ENCODE measurements around the gene RECQL5.

GRCh38 chr17:75637551-75637950 is 29.4 kb downstream of the RECQL5 start:
- TF ChIP-seq CTCF (IDR thresholded peaks at IDR 0.05) (no peak), ZFX (IDR thresholded peaks at IDR 0.05; ENCODE audit: borderline replicate concordance) (no peak)
